ENCODE measurements around the gene RABGAP1L.

Gene RABGAP1L

DNA sequence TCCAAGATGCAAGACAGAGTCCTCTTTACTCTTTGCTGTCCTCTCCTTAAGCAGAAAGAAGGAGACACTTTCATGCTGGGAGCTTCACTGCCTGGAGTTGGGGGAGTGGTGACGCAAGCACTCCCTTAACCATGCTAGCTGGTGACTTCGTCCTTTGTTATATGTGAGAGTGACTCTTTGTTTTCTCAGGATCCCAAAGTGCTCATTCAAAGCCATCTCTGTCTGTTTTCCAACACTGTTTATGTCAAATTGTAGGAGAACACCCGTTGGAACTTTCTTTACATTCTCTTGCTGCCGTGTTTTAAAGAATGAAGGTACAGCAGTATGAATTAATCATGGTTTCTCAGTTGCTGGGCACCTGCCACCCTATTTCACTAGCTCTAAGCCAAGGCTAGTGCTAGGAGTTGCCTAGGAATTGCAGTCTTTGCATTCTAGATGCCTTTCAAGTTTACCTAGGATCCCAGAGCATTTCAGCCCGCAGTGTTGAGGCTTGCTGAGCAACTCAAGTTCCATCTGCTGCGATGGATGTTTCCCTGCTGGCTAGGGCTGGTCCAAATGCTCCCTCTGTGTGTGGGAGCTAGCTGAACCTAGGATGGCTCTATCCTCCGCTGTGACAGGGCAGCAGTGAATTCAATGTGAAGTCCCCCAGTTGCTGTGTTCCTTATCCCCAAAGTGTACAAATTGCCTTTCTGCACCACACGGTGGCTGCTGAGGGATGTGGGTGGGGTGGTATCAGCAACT, 205.8 kb downstream of the RABGAP1L start:
- no peak for DNase-seq (ENCODE audit: low read depth)
- TF ChIP-seq, protein P1, sequence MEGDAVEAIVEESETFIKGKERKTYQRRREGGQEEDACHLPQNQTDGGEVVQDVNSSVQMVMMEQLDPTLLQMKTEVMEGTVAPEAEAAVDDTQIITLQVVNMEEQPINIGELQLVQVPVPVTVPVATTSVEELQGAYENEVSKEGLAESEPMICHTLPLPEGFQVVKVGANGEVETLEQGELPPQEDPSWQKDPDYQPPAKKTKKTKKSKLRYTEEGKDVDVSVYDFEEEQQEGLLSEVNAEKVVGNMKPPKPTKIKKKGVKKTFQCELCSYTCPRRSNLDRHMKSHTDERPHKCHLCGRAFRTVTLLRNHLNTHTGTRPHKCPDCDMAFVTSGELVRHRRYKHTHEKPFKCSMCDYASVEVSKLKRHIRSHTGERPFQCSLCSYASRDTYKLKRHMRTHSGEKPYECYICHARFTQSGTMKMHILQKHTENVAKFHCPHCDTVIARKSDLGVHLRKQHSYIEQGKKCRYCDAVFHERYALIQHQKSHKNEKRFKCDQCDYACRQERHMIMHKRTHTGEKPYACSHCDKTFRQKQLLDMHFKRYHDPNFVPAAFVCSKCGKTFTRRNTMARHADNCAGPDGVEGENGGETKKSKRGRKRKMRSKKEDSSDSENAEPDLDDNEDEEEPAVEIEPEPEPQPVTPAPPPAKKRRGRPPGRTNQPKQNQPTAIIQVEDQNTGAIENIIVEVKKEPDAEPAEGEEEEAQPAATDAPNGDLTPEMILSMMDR (IDR thresholded peaks at IDR 0.05; ENCODE audit: insufficient read depth, low read depth, low read length, missing control alignments): no peak
- no peak overlapping the region for H3K4me3 ChIP-seq (ENCODE audit: low read length)

DNA sequence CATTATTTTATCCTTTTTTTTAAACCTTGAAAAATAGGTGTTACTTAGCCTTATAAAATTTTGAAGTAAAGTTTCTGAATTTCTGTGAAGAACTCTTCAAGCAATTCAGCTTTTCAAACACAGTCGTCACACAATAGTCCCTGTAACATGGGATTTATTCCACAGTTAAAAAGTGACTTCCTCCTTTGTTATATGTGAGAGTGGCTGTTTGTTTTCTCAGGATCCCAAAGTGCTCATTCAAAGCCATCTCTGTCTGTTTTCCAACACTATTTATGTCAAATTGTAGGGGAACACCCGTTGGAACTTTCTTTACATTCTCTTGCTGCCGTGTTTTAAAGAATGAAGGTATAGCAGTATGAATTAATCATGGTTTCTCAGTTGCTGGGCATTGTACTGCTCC, 207.6 kb downstream of the RABGAP1L start:
- no peak overlapping the region for H3K4me3 ChIP-seq (ENCODE audit: low read length)
- DNase-seq (ENCODE audit: low read depth): no peak
- TF ChIP-seq, protein P1 (IDR thresholded peaks at IDR 0.05; ENCODE audit: insufficient read depth, low read depth, low read length, missing control alignments): no peak

DNA sequence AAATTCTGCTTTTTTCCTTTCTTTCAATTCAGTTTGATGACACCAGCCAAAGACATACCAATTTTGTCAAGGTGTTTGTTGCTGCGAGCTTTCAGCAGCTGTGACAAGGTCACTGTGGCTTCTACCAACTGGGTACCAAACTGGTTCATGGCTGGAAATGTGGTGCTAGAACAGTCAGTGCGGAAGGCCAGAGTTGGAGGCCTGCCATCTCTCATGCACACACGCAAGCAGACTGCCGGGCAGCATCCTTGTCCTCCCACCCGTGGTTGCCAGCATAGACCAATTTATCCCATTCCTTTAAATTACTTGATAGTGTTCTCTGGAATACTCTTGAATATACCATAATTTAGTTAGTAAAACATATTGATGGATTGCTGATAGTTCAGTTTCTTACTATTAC, 208.6 kb downstream of the RABGAP1L start:
- H3K4me3 ChIP-seq (ENCODE audit: low read length): no peak overlapping the region
- no peak for DNase-seq (ENCODE audit: low read depth)
- TF ChIP-seq, protein P1 (IDR thresholded peaks at IDR 0.05; ENCODE audit: insufficient read depth, low read depth, low read length, missing control alignments): no peak

DNA sequence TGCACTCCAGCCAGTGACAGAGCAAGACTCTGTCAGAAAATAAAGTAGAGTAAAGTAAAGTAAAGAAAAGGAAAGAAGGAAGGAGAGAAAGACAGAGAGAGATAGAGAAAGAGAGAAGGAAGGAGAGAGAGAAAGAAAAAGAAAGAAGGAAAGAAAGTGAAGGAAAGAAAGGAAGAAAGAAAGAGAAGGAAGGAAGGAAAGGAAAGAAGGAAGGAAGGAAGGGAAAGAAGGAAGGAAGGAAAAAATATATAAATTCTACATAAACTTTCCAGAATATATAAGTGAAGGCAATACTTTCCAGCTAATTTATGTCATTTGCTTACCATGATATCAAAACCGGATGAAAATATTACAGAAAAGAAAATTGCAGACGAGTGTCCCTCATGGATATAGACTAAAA, 216.7 kb downstream of the RABGAP1L start:
- TF ChIP-seq, protein P1 (IDR thresholded peaks at IDR 0.05; ENCODE audit: insufficient read depth, low read depth, low read length, missing control alignments): no peak
- no peak for DNase-seq (ENCODE audit: low read depth)
- no peak overlapping the region for H3K4me3 ChIP-seq (ENCODE audit: low read length)

DNA sequence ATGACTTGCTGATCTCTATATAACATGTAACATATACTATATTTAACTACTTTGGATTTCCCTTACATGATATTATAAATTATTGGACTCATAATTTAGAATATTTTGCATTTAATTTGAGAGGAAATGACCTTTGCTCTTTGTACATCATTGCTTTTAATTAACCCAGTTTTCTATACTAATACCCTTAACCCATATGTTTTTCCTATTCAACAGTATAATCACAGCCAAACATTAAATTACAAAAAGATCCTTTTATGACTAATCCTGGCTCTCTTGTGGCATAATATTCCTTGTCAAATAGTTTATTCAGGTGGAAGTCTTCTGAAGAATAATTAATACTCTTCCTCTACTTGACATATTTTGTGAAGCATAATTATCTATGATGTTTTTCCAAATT, 232.4 kb downstream of the RABGAP1L start:
- TF ChIP-seq, protein P1 (IDR thresholded peaks at IDR 0.05; ENCODE audit: insufficient read depth, low read depth, low read length, missing control alignments): no peak
- no peak for DNase-seq (ENCODE audit: low read depth)
- no peak overlapping the region for H3K4me3 ChIP-seq (ENCODE audit: low read length)

DNA sequence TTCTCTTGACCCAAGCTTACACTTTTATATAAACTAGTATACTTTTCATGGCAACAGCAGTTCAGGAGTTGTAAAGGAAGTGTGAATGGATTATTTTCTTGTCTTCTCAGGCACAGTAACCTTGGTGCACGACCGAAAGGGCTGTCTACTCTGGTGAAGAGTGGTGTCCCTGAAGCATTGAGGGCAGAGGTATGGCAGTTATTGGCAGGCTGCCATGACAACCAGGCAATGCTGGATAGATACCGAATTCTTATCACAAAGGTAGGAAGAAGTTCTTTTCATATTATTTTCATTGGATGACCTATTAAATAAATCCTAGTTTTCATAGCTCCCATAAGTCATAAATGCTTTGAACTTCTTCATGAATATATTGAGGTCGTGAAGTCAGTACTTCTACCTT, 234.6 kb downstream of the RABGAP1L start:
- TF ChIP-seq, protein P1 (IDR thresholded peaks at IDR 0.05; ENCODE audit: insufficient read depth, low read depth, low read length, missing control alignments): no peak
- H3K4me3 ChIP-seq (ENCODE audit: low read length): no peak overlapping the region
- no peak for DNase-seq (ENCODE audit: low read depth)

DNA sequence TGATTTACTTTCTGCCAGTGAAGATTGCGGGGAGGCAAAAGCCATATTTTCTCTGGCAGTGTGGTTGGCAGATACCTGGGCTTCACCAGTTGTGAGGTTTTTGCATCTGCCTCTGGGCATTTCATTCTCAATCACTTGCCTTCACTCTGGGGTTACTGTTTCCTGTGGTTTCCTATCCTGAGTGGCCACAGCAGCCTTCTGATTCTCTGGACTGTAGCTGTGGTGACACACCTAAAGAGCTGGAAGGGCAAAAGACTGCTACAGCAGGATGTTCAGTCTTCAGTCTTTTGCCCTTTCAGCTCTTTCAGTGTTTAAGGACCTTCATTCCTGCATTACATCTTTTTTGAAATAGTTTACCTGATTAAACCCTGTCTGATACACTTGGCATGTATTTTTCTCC, 237.9 kb downstream of the RABGAP1L start:
- no peak for DNase-seq (ENCODE audit: low read depth)
- TF ChIP-seq, protein P1 (IDR thresholded peaks at IDR 0.05; ENCODE audit: insufficient read depth, low read depth, low read length, missing control alignments): no peak

More for the DNA sequence above, 237.9 kb downstream of the RABGAP1L start:
- H3K4me3 ChIP-seq (ENCODE audit: low read length): no peak overlapping the region
